Sigmoid colon (tissue), 7 donors: ENCODE measurements around the gene PNKD. TPM values are rescaled to one million over a fixed set of nuclear protein-coding genes. Genes with fewer than 3 reads are reported as not detected.

Experiments used
- DNase-seq: peaks from one replicate; pipeline ENCODE4 v3.0.0-alpha.2; 2019
- H3K27ac ChIP-seq, 4 donors: fragments of 200-600 bp; sonication (generic); one replicate each; pipeline ENCODE4 v1.5.1; 2016 to 2019; ENCODE audit warnings: mild to moderate bottlenecking in 1 of 4
- H3K27me3 ChIP-seq, 3 donors: fragments of 200-600 bp; sonication (generic); one replicate each; pipeline ENCODE4 v1.5.1; 2019; ENCODE audit warnings: mild to moderate bottlenecking in 1 of 3
- H3K36me3 ChIP-seq, 4 donors: fragments of 200-600 bp; sonication (generic); one replicate each; pipeline ENCODE4 v1.5.1; 2016 to 2019
- H3K4me1 ChIP-seq, 4 donors: fragments of 200-600 bp; sonication (generic); one replicate each; pipeline ENCODE4 v1.5.1; 2017 to 2019
- H3K4me3 ChIP-seq, 4 donors: fragments of 200-600 bp; sonication (generic); one replicate each; pipeline ENCODE4 v1.5.1; 2017 to 2019; ENCODE audit warnings: mild to moderate bottlenecking in 2 of 4, moderate library complexity in 1 of 4
- H3K9me3 ChIP-seq, 4 donors: fragments of 200-600 bp in 3 of 4; sonication (generic) in 3 of 4; one replicate each; pipeline versions ENCODE4 v1.5.1 to v1.6.1; 2013 to 2019
- EP300 ChIP-seq, 4 donors: sonication (generic); formaldehyde crosslinking; IDR thresholded peaks; one replicate each; pipeline ENCODE4 v1.6.1; 2017; ENCODE audit warnings: antibody characterized with exemption in 4 of 4
- POLR2A ChIP-seq, 2 donors: fragments of 450-650 bp; IDR thresholded peaks; one replicate each; pipeline ENCODE4 v1.6.1; 2016; ENCODE audit warnings: antibody characterized with exemption in 2 of 2, mild to moderate bottlenecking in 2 of 2, moderate library complexity in 2 of 2
- POLR2AphosphoS5 ChIP-seq, 4 donors: sonication (generic); formaldehyde crosslinking; IDR thresholded peaks; one replicate each; pipeline ENCODE4 v1.6.1; 2017; ENCODE audit warnings: antibody characterized with exemption in 4 of 4
- WGBS, 2 donors: extraction: QIAGEN DNeasy Blood & Tissue Kit; methylation state at CpG; one replicate each; pipeline ENCODE4 v1.1.7; 2013; 5-methylcytosine and 5-hydroxymethylcytosine counted together
- intact Hi-C: fragments of 100-400 bp; cut with DNase I; formaldehyde crosslinking; loops from one replicate; pipeline ENCODE4 v1.15.1; 2023
- polyA plus RNA-seq, 3 donors: library from polyadenylated mRNA; stranded (reverse); fragments of 200-250 nt; gene quantifications; one replicate each; pipeline ENCODE4 v1.2.3, GENCODE V29; 2013
- total RNA-seq, 4 donors: library from RNA; depleted of rRNA; stranded (reverse); fragments of >200 nt; gene quantifications; one replicate each; pipeline ENCODE4 v1.1.0, GENCODE V29; 2016
- TF ChIP-seq, protein P1 (sequence below), 4 experiments: fragments of 450-650 bp in 3 of 4; fragments of 200-600 bp in 1 of 4; IDR thresholded peaks; one replicate each; pipeline ENCODE4 v1.5.1; 2016 to 2019; ENCODE audit warnings: antibody characterized with exemption in 4 of 4, mild to moderate bottlenecking in 3 of 4, moderate library complexity in 2 of 4
- donor health status: healthy with polysubstance abuse.
- donor health status: Bipolar disorder and iron deficiency.
- donor health status: healthy.

The PNKD gene
- total and polyA plus RNA-seq, 7 donors: 46.8 to 199 (median 95.1) TPM

DNA sequence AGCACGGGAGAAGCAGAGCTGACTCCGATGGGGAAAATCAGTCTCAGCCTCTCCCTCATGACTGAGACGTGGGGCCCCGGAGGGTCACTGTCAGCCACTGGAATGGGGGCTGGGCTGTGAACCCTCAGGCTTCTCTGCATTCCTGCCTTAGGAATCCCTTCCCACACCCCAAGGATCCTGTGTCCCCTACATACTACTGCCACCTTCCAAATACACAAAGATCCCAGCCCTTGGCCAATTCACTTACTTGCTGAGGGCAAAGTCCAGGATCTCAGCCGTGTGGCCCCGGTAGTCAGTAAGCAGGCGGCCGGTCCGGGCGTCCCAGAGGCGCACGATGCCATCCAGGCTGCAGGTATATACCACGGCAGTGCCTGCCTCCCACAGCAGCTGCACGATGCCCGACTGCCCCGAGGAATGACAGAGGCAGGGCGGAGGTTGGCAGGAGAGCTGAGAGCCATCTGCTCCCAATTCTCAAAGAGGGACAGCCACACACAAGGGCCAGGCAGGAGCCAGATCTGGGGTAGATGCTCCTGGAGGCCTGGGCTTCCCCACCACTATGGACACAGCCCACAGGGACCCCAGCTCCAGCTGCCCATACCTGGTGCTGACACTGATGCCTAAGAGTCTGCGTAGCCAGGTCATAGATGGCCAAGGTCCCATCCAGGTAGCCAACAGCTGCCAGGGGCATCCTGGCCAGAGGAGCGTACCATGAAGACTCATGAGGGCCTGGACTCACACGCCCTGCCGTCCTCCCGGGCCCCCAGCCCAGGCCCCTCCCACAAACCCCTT is 5.4 kb upstream of the PNKD start:
- no peaks in the 10 kb centered on the region for H3K27me3 ChIP-seq
- H3K36me3 ChIP-seq: peaks cover 29 to 48% (median 33%) of the 10 kb centered on the region in 4 donors
- intact Hi-C loops: no loop called here
- TF ChIP-seq POLR2AphosphoS5 (IDR thresholded peaks at IDR 0.05): no peak
- TF ChIP-seq, protein P1, sequence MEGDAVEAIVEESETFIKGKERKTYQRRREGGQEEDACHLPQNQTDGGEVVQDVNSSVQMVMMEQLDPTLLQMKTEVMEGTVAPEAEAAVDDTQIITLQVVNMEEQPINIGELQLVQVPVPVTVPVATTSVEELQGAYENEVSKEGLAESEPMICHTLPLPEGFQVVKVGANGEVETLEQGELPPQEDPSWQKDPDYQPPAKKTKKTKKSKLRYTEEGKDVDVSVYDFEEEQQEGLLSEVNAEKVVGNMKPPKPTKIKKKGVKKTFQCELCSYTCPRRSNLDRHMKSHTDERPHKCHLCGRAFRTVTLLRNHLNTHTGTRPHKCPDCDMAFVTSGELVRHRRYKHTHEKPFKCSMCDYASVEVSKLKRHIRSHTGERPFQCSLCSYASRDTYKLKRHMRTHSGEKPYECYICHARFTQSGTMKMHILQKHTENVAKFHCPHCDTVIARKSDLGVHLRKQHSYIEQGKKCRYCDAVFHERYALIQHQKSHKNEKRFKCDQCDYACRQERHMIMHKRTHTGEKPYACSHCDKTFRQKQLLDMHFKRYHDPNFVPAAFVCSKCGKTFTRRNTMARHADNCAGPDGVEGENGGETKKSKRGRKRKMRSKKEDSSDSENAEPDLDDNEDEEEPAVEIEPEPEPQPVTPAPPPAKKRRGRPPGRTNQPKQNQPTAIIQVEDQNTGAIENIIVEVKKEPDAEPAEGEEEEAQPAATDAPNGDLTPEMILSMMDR (IDR thresholded peaks at IDR 0.05): no peak
- no peak for TF ChIP-seq POLR2A (IDR thresholded peaks at IDR 0.05)
- TF ChIP-seq EP300 (IDR thresholded peaks at IDR 0.05): no peak
- H3K27ac ChIP-seq: peak overlapping the region in 3 of 4 donors; percentile 18 to 82 (median 49)
- WGBS, 2 donors: 29 to 74% methylated on average over 22 of the region's 22 CpGs
- H3K4me1 ChIP-seq: peaks cover 0 to 64% (median 57%) of the 10 kb centered on the region in 4 donors
- H3K9me3 ChIP-seq: no peaks in the 10 kb centered on the region
- no peak overlapping the region for H3K4me3 ChIP-seq
- peak; percentile 63 for DNase-seq

DNA sequence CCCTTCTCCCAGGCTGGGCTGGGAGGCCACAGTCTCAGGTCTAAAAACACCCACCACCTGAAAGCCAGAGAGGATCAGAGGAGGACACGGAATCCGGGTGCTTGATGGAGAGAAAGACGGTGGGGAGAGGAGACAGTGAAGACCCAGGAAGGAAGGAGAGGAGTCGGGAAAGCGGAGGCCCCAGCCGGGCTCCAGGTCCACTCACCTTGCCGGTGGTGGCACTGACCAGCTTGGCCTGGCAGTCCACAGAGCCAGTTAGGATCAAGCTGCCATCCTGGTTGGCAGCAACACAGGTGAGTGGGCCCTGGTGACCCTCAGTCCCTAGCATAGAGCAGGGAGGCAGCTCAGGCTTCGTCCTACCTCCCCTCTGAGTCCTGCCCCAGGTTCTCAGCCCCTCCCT is 4.7 kb upstream of the PNKD start:
- H3K4me1 ChIP-seq: peaks cover 0 to 57% (median 52%) of the 10 kb centered on the region in 4 donors
- no peaks in the 10 kb centered on the region for H3K27me3 ChIP-seq
- no peak for DNase-seq
- peaks cover 29 to 48% (median 33%) of the 10 kb centered on the region in 4 donors for H3K36me3 ChIP-seq
- no peaks in the 10 kb centered on the region for H3K9me3 ChIP-seq
- TF ChIP-seq POLR2A (IDR thresholded peaks at IDR 0.05) (no peak), EP300 (IDR thresholded peaks at IDR 0.05) (no peak), POLR2AphosphoS5 (IDR thresholded peaks at IDR 0.05) (no peak)
- TF ChIP-seq, protein P1 (IDR thresholded peaks at IDR 0.05): no peak
- intact Hi-C loops: no loop called here
- H3K4me3 ChIP-seq: no peak overlapping the region
- H3K27ac ChIP-seq: no peak overlapping the region
- 86 to 93% methylated on average over 8 of the region's 8 CpGs for WGBS, 2 donors

DNA sequence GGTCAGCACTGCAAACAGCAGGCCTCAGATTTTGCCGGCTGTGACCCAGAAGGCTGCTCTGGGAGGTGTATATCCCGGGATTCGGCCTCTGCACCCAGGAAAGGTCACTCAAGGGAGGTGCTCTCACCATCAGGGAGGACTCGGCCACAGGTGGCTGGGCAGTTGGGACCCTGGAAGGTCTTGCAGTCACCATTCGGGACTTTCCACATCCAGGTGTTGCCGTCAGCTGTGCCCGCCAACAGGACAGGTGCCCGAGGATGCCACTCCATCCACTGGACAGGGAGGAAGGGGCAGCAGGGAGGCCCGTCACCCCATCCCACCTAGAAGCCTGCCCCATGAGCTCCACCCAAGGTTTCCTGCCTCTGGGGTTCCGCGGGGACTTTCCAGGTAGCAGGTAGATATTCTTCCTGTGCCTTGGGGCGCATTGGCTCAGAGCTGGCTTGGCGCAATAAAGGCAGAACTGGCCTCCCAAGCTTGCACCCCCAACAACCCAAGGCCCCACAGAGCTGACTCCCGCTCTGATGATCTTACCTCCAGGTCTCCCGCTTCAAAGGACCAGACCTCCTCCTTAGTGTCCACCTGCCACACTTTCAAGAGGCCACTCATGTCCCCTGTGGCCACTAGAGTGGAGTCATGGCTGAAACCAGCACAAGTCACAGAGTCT is 3.9 kb upstream of the PNKD start:
- Histone ChIP-seq H3K27me3 (no peaks in the 10 kb centered on the region), H3K4me1 (peaks cover 0 to 57% (median 51%) of the 10 kb centered on the region in 4 donors), H3K36me3 (peaks cover 29 to 48% (median 33%) of the 10 kb centered on the region in 4 donors), H3K4me3 (no peak overlapping the region), H3K9me3 (no peaks in the 10 kb centered on the region), H3K27ac (no peak overlapping the region)
- intact Hi-C loops: no loop called here
- TF ChIP-seq POLR2AphosphoS5 (IDR thresholded peaks at IDR 0.05) (no peak), EP300 (IDR thresholded peaks at IDR 0.05) (no peak), POLR2A (IDR thresholded peaks at IDR 0.05) (no peak)
- TF ChIP-seq, protein P1 (IDR thresholded peaks at IDR 0.05): no peak
- no peak for DNase-seq
- WGBS, 2 donors: 91 to 97% methylated on average over 15 of the region's 15 CpGs

DNA sequence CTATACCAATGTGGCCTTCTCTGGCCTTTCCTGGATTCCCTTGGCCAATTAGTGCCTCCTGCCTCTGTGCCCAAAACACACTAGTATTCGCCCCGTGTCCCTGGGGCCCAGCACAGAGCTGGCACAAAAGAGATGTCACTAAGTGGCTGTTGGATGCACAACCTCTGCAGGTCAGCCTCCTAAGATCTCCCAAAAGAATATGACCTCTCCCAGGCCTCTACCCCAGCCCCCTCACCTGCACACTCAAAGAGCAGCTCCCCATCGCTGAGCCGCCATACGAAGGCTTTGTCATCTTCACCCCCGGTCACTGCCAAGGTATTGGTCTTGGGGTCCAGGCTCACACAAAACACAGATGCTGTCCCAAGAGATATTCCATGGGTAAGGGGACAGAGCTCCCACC is 3.1 kb upstream of the PNKD start:
- Histone ChIP-seq H3K36me3 (peaks cover 29 to 48% (median 33%) of the 10 kb centered on the region in 4 donors), H3K4me1 (peaks cover 0 to 57% (median 51%) of the 10 kb centered on the region in 4 donors), H3K4me3 (no peak overlapping the region), H3K27me3 (no peaks in the 10 kb centered on the region), H3K27ac (no peak overlapping the region), H3K9me3 (no peaks in the 10 kb centered on the region)
- TF ChIP-seq, protein P1 (IDR thresholded peaks at IDR 0.05): no peak
- no peak for TF ChIP-seq EP300 (IDR thresholded peaks at IDR 0.05)
- 96 to 97% methylated on average over 6 of the region's 6 CpGs for WGBS, 2 donors
- intact Hi-C loops: no loop called here
- DNase-seq: peak; percentile 60
